IMR-90 (cell line): Measurements from ENCODE around the gene HSPB7. TPM values are rescaled to one million over a fixed set of nuclear protein-coding genes. Genes with fewer than 3 reads are reported as not detected.

Source experiments
- ATAC-seq: fragments of 200-7000 bp; cut with Tn5 transposase; 2 replicates; pipeline ENCODE4 v1.9.1; 2020; ENCODE audit warnings: low read depth, mild to moderate bottlenecking, moderate library complexity
- Bru-seq: library from RNA; stranded (reverse); fragments of 400-500 nt; gene quantifications from one replicate; lab custom pipeline; 2021; lab: Mats Ljungman, UMichigan
- BruChase-seq, 2 experiments: library from RNA; stranded (reverse); fragments of 400-500 nt; gene quantifications; one replicate each; lab custom pipeline; 2021; lab: Mats Ljungman, UMichigan
- BruUV-seq: library from RNA; stranded (reverse); fragments of 400-500 nt; replicated peaks from 2 replicates; lab custom pipeline; 2021; lab: Mats Ljungman, UMichigan
- CTCF ChIA-PET: fragments of 300-600 bp; formaldehyde crosslinking; extraction: SDS; loops from one replicate; lab custom pipeline; 2021; ENCODE audit warnings: antibody characterized with exemption; lab: Yijun Ruan, JAX
- POLR2A ChIA-PET: fragments of 300-600 bp; sonication (Branson Sonifier 250); formaldehyde crosslinking; loops from one replicate; lab custom pipeline; 2022; ENCODE audit warnings: antibody characterized with exemption; ENCODE audit not compliant: unreplicated experiment; lab: Charles Lee
- DNase-seq: peaks from one replicate; pipeline ENCODE4 v3.0.0; 2013
- H2AFZ ChIP-seq: replicated peaks from 2 replicates; pipeline ENCODE3; 2013; ENCODE audit warnings: low read length, mild to moderate bottlenecking; ENCODE audit not compliant: poor library complexity
- H2AK5ac ChIP-seq: 2 replicates; pipeline ENCODE4 v1.6.1; 2013; ENCODE audit warnings: low read depth, low read length, inconsistent platforms
- H2AK9ac ChIP-seq: replicated peaks from 2 replicates; pipeline ENCODE3; 2013; ENCODE audit warnings: mild to moderate bottlenecking, low read depth, low read length, moderate library complexity; ENCODE audit not compliant: poor library complexity
- H2BK120ac ChIP-seq: 2 replicates; pipeline ENCODE4 v1.6.1; 2013; ENCODE audit warnings: low read depth, low read length, inconsistent platforms
- H2BK15ac ChIP-seq: 3 replicates; pipeline ENCODE4 v1.6.1; 2013; ENCODE audit warnings: low read depth, low read length, inconsistent platforms
- H2BK20ac ChIP-seq: 2 replicates; pipeline ENCODE4 v1.6.1; 2013; ENCODE audit warnings: low read depth, mild to moderate bottlenecking, inconsistent platforms, low read length, moderate library complexity
- H2BK5ac ChIP-seq: 2 replicates; pipeline ENCODE4 v1.6.1; 2013; ENCODE audit warnings: mild to moderate bottlenecking, low read depth, low read length, inconsistent platforms; ENCODE audit not compliant: poor library complexity, severe bottlenecking
- H3K14ac ChIP-seq: replicated peaks from 2 replicates; pipeline ENCODE4 v1.6.1; 2013; ENCODE audit warnings: low read depth, low read length, inconsistent platforms
- H3K18ac ChIP-seq: 2 replicates; pipeline ENCODE4 v1.6.1; 2013; ENCODE audit warnings: low read depth, low read length, control low read depth
- H3K23ac ChIP-seq: 2 replicates; pipeline ENCODE4 v1.6.1; 2013; ENCODE audit warnings: low read depth, low read length, inconsistent platforms
- H3K27ac ChIP-seq: 2 replicates; pipeline ENCODE4 v1.5.1; 2013; ENCODE audit warnings: mild to moderate bottlenecking, control low read depth, low read length; ENCODE audit not compliant: insufficient read depth
- H3K27me3 ChIP-seq: 2 replicates; pipeline ENCODE4 v1.6.1; 2013; ENCODE audit warnings: low read length; ENCODE audit not compliant: control insufficient read depth, insufficient read depth
- H3K36me3 ChIP-seq: 2 replicates; pipeline ENCODE4 v1.6.1; 2013; ENCODE audit warnings: low read length, mixed read lengths; ENCODE audit not compliant: control insufficient read depth, insufficient read depth
- H3K4ac ChIP-seq: 2 replicates; pipeline ENCODE4 v1.6.1; 2013; ENCODE audit warnings: low read depth, low read length, inconsistent platforms
- H3K4me1 ChIP-seq: 2 replicates; pipeline ENCODE4 v1.6.1; 2013; ENCODE audit warnings: low read length, mixed read lengths; ENCODE audit not compliant: control insufficient read depth, insufficient read depth
- H3K4me2 ChIP-seq: 2 replicates; pipeline ENCODE4 v1.6.1; 2013; ENCODE audit warnings: low read depth, mild to moderate bottlenecking, control low read depth, low read length, moderate library complexity
- H3K4me3 ChIP-seq: 2 replicates; pipeline ENCODE4 v1.5.1; 2013; ENCODE audit warnings: low read depth, mild to moderate bottlenecking, control low read depth, low read length, moderate library complexity; ENCODE audit not compliant: insufficient read depth
- H3K56ac ChIP-seq: 2 replicates; pipeline ENCODE4 v1.6.1; 2013; ENCODE audit warnings: low read length, inconsistent platforms; ENCODE audit not compliant: insufficient read depth; ENCODE audit errors: extremely low read depth
- H3K79me1 ChIP-seq, 2 experiments: 2 replicates each; pipeline ENCODE4 v1.6.1; 2013; ENCODE audit warnings: low read length in 2 of 2, inconsistent platforms in 1 of 2, low read depth in 1 of 2
- H3K9ac ChIP-seq: 2 replicates; pipeline ENCODE4 v1.6.1; 2013; ENCODE audit warnings: low read depth, low read length, control low read depth
- H3K9me1 ChIP-seq: 2 replicates; pipeline ENCODE4 v1.6.1; 2013; ENCODE audit warnings: low read length, inconsistent platforms; ENCODE audit not compliant: insufficient read depth
- H3K9me3 ChIP-seq: 2 replicates; pipeline ENCODE4 v1.6.1; 2013; ENCODE audit warnings: low read length; ENCODE audit not compliant: control insufficient read depth, insufficient read depth
- H4K20me1 ChIP-seq: 2 replicates; pipeline ENCODE4 v1.6.1; 2013; ENCODE audit warnings: low read length, inconsistent platforms; ENCODE audit not compliant: insufficient read depth
- H4K5ac ChIP-seq: 2 replicates; pipeline ENCODE4 v1.6.1; 2013; ENCODE audit warnings: mild to moderate bottlenecking, low read depth, low read length, control low read depth
- H4K8ac ChIP-seq, 2 experiments: 2 replicates each; pipeline ENCODE4 v1.6.1; 2013; ENCODE audit warnings: low read depth in 2 of 2, low read length in 2 of 2, control low read depth in 1 of 2, inconsistent platforms in 1 of 2
- H4K91ac ChIP-seq: 2 replicates; pipeline ENCODE4 v1.6.1; 2013; ENCODE audit warnings: low read depth, low read length, inconsistent platforms; ENCODE audit not compliant: insufficient read depth
- BHLHE40 ChIP-seq: fragments of 150-350 bp; IDR thresholded peaks from 2 replicates; pipeline ENCODE4 v1.6.1; 2016; ENCODE audit warnings: mild to moderate bottlenecking, low read depth, low read length
- CTCF ChIP-seq: conservative IDR thresholded peaks from 2 replicates; pipeline ENCODE4 v1.5.1; 2012; ENCODE audit warnings: mild to moderate bottlenecking, low read depth, low read length, improper control_type of control experiment
- FOS ChIP-seq: fragments of 150-350 bp; IDR thresholded peaks from 2 replicates; pipeline ENCODE4 v1.6.1; 2016; ENCODE audit warnings: low read depth, low read length
- MAZ ChIP-seq: IDR thresholded peaks from 2 replicates; pipeline ENCODE4 v1.6.1; 2012; ENCODE audit warnings: low read depth, mild to moderate bottlenecking, low read length, improper control_type of control experiment, moderate library complexity, borderline replicate concordance
- MXI1 ChIP-seq: IDR thresholded peaks from 2 replicates; pipeline ENCODE4 v1.6.1; 2012; ENCODE audit warnings: low read depth, mild to moderate bottlenecking, low read length, moderate library complexity, borderline replicate concordance
- NFE2L2 ChIP-seq: fragments of 150-350 bp; IDR thresholded peaks from 2 replicates; pipeline ENCODE4 v1.6.1; 2016; ENCODE audit warnings: low read depth, mild to moderate bottlenecking, low read length
- RFX5 ChIP-seq: IDR thresholded peaks from 2 replicates; pipeline ENCODE4 v1.8.0; 2012; ENCODE audit warnings: low read depth, mild to moderate bottlenecking, low read length, moderate library complexity
- WGBS, 2 experiments: methylation state at CpG; one replicate each; pipeline versions ENCODE4 v1.1.5 to v1.1.7; 2013; ENCODE audit warnings: missing lambda C conversion rate in 2 of 2; ENCODE audit not compliant: insufficient read length in 1 of 2; ENCODE audit errors: extremely low coverage in 2 of 2; 5-methylcytosine and 5-hydroxymethylcytosine counted together
- dilution Hi-C: fragments of 300-500 bp; cut with HindIII; formaldehyde crosslinking; loops from one replicate; pipeline ENCODE4 v1.14.3; 2018; ENCODE audit warnings: low sequenced_read_pairs; ENCODE audit not compliant: unreplicated experiment
- in situ Hi-C: fragments of 300-500 bp; cut with MboI; formaldehyde crosslinking; loops from 3 replicates; pipeline ENCODE4 v1.14.3; 2019; ENCODE audit warnings: low sequenced_read_pairs, inconsistent platforms, mixed read lengths
- intact Hi-C: fragments of 100-400 bp; cut with micrococcal nuclease; formaldehyde crosslinking; loops from 2 replicates; pipeline ENCODE4 v1.10.0; 2022
- long read RNA-seq: library from polyadenylated mRNA; unstranded; transcript quantifications from one replicate; pipeline ENCODE4 v2.0.0, GENCODE V29; 2021; ENCODE audit not compliant: unreplicated experiment
- polyA plus RNA-seq, 3 experiments: library from polyadenylated mRNA; depleted of rRNA; stranded (reverse); fragments of >200 nt; gene quantifications; 2 replicates each; pipeline ENCODE4 v1.2.3, GENCODE V29; 2012; ENCODE audit warnings: low replicate concordance in 1 of 3
- total RNA-seq: library from RNA; depleted of rRNA; stranded (reverse); fragments of >200 nt; gene quantifications from 2 replicates; pipeline ENCODE4 v1.2.3, GENCODE V29; 2012; rRNA removed

The HSPB7 gene
- total RNA-seq (0.54 and 0.56 TPM in 2 replicates), polyA plus RNA-seq (2012; rRNA removed) (3.0 and 4.3 TPM in 2 replicates), Bru-seq, nascent RNA (not detected), BruChase-seq, experiment 1, labeled RNA remaining after a 6-hour chase (percentile 15 among the genes with signal in this experiment), BruChase-seq, experiment 2, labeled RNA remaining after a 2-hour chase (percentile 11 among the genes with signal in this experiment)
- polyA plus RNA-seq (2012; cell fraction: cytosol; rRNA removed) = 2.7 and 5.1 TPM in 2 replicates
- 3.0 and 6.7 TPM in 2 replicates for polyA plus RNA-seq (2012; cell fraction: nucleus; rRNA removed; ENCODE audit: low replicate concordance)
- long read RNA-seq = 0 reads

- H4K20me1 ChIP-seq = no peaks in the 10 kb centered on the region
- BruUV-seq = no TSS peak
- peak within 1 kb of the TSS; percentile 62 to 87 for H4K8ac ChIP-seq
- H3K9ac ChIP-seq = 0 out of 2 replicates have a peak within 1 kb of the TSS, but pooled peaks have one; percentile 36
- intact Hi-C loops (no loop called here), dilution Hi-C loops (no loop called here), in situ Hi-C loops (no loop called here)
- ATAC-seq (peak; percentile 75), DNase-seq (peak; percentile 52)
- no peak within 1 kb of the TSS for H3K56ac ChIP-seq
- 0 out of 2 replicates have a peak, but pooled peaks have one; percentile 40 for TF ChIP-seq BHLHE40
- 0 out of 2 replicates have a peak, but pooled peaks have one; percentile 13 for TF ChIP-seq MAZ
- peak; percentile 69; the same call in 1 of the 2 replicates for TF ChIP-seq MXI1
- TF ChIP-seq NFE2L2 = no peak
- no peak for TF ChIP-seq FOS
- no peak for TF ChIP-seq RFX5
- TF ChIP-seq CTCF = no peak
- H3K14ac ChIP-seq = peak within 1 kb of the TSS; percentile 86
- H4K5ac ChIP-seq = peak within 1 kb of the TSS; percentile 44
- H3K23ac ChIP-seq = peak within 1 kb of the TSS; percentile 71
- no peaks in the 10 kb centered on the region; the same call in 1 of the 2 replicates for H3K27me3 ChIP-seq
- H4K91ac ChIP-seq = peak within 1 kb of the TSS; percentile 46; the same call in 1 of the 2 replicates
- peaks cover 3% of the 10 kb centered on the region for H3K9me1 ChIP-seq
- no peak within 1 kb of the TSS; the same call in 1 of the 3 replicates for H2BK15ac ChIP-seq
- H2BK20ac ChIP-seq = peak within 1 kb of the TSS; percentile 69
- peak within 1 kb of the TSS; percentile 83 for H2BK120ac ChIP-seq
- H2AK9ac ChIP-seq = peak within 1 kb of the TSS; percentile 84
- ChIA-PET POLR2A (no interaction called here), CTCF (no interaction called here)
- no peaks in the 10 kb centered on the region for H3K36me3 ChIP-seq
- H3K27ac ChIP-seq = peak within 1 kb of the TSS; percentile 25; the same call in 1 of the 2 replicates
- peaks cover 29% of the 10 kb centered on the region for H3K4me1 ChIP-seq
- peak within 1 kb of the TSS; percentile 32 for H2BK5ac ChIP-seq
- peak within 1 kb of the TSS; percentile 75 for H3K4ac ChIP-seq
- H3K4me2 ChIP-seq = no peak within 1 kb of the TSS
- peak within 1 kb of the TSS; percentile 70 for H2AK5ac ChIP-seq
- WGBS, 2 experiments = 39% methylated on average over 27 of the region's 37 CpGs; no CpG with 5 or more reads in 1 of the 2 experiments
- no peaks in the 10 kb centered on the region for H3K9me3 ChIP-seq
- H2AFZ ChIP-seq = peak within 1 kb of the TSS; percentile 94
- H3K4me3 ChIP-seq = no peak within 1 kb of the TSS
- H3K18ac ChIP-seq = peak within 1 kb of the TSS; percentile 38; the same call in 1 of the 2 replicates
- H3K79me1 ChIP-seq = no peaks in the 10 kb centered on the region
Measured at GRCh38 chr1:16017461-16018303, at the start of gene HSPB7. Gene HSPB7 (minus strand): TSS chr1:16018043. CDS start chr1:16017963, 80 bp downstream.
